EH (cell line): ENCODE results near the gene PCYOX1L.

Experiments used
- DNase-seq: peaks from one replicate; pipeline ENCODE4 v3.0.0-alpha.2; 2015; ENCODE audit warnings: low read depth

Gene PCYOX1L

GRCh38 chr5:149357370-149358293, at the start of gene PCYOX1L:
Gene PCYOX1L, plus strand, starts transcription at chr5:149358046. Its CDS starts 23 bp downstream, at chr5:149358069.
- DNase-seq, result peak; percentile 97

- no peak for DNase-seq
Observed at GRCh38 chr5:149309354-149309753, 48.5 kb upstream of the PCYOX1L start.

- no peak for DNase-seq
Observed at GRCh38 chr5:149310488-149310887, 47.4 kb upstream of the PCYOX1L start.

GRCh38 chr5:149310947-149311658, 46.7 kb upstream of the PCYOX1L start:
- DNase-seq, result peak; percentile 75

- DNase-seq, result no peak
Observed at GRCh38 chr5:149313151-149313841, 44.5 kb upstream of the PCYOX1L start.

GRCh38 chr5:149314571-149315111, 43.2 kb upstream of the PCYOX1L start:
- DNase-seq, result no peak

GRCh38 chr5:149315753-149316152, 42.1 kb upstream of the PCYOX1L start:
- no peak for DNase-seq

GRCh38 chr5:149317281-149318048, 40.4 kb upstream of the PCYOX1L start:
- peak; percentile 69 for DNase-seq

- DNase-seq, result no peak
Observed at GRCh38 chr5:149319174-149319573, 38.7 kb upstream of the PCYOX1L start.

GRCh38 chr5:149320791-149321330, 37.0 kb upstream of the PCYOX1L start:
- DNase-seq, result peak; percentile 98

- no peak for DNase-seq
Observed at GRCh38 chr5:149322518-149322917, 35.3 kb upstream of the PCYOX1L start.

GRCh38 chr5:149323210-149323609, 34.6 kb upstream of the PCYOX1L start:
- no peak for DNase-seq

GRCh38 chr5:149323621-149324205, 34.1 kb upstream of the PCYOX1L start:
- DNase-seq, result no peak

GRCh38 chr5:149324641-149325040, 33.2 kb upstream of the PCYOX1L start:
- no peak for DNase-seq

- peak; percentile 61 for DNase-seq
Observed at GRCh38 chr5:149325166-149325735, 32.6 kb upstream of the PCYOX1L start.

- DNase-seq, result no peak
Observed at GRCh38 chr5:149325894-149326293, 32.0 kb upstream of the PCYOX1L start.

- DNase-seq, result no peak
Observed at GRCh38 chr5:149326611-149327010, 31.2 kb upstream of the PCYOX1L start.

GRCh38 chr5:149328177-149328576, 29.7 kb upstream of the PCYOX1L start:
- DNase-seq, result no peak

- DNase-seq, result peak; percentile 60
Observed at GRCh38 chr5:149333711-149334443, 24.0 kb upstream of the PCYOX1L start.

GRCh38 chr5:149337736-149338135, 20.1 kb upstream of the PCYOX1L start:
- DNase-seq, result no peak
